Glomerular visceral epithelial cell (primary cell): Measurements from ENCODE around the gene LMO1.

Experiments
- DNase-seq: peaks from one replicate; pipeline ENCODE4 v3.0.0-alpha.2; 2016; ENCODE audit errors: extremely low spot score

The LMO1 gene

GRCh38 chr11:8263769-8264410, at the start of gene LMO1:
Gene LMO1 (minus strand): TSS chr11:8263878. CDS start chr11:8263362, 516 bp downstream.
- DNase-seq = peak; percentile 74

GRCh38 chr11:8312986-8313385, 49.3 kb upstream of the LMO1 start:
- DNase-seq = no peak

GRCh38 chr11:8311366-8311765, 47.7 kb upstream of the LMO1 start:
- no peak for DNase-seq

GRCh38 chr11:8310743-8311298, 47.1 kb upstream of the LMO1 start:
- DNase-seq = no peak

- DNase-seq = no peak
Measured at GRCh38 chr11:8309862-8310261, 46.2 kb upstream of the LMO1 start.

- no peak for DNase-seq
Measured at GRCh38 chr11:8309311-8309710, 45.6 kb upstream of the LMO1 start.

- DNase-seq = no peak
Measured at GRCh38 chr11:8307601-8308000, 43.9 kb upstream of the LMO1 start.

- no peak for DNase-seq
Measured at GRCh38 chr11:8301622-8302021, 37.9 kb upstream of the LMO1 start.

- DNase-seq = no peak
Measured at GRCh38 chr11:8298801-8299786, 35.4 kb upstream of the LMO1 start.

GRCh38 chr11:8297781-8298440, 34.2 kb upstream of the LMO1 start:
- no peak for DNase-seq

GRCh38 chr11:8296872-8297271, 33.2 kb upstream of the LMO1 start:
- DNase-seq = no peak

GRCh38 chr11:8296038-8296649, 32.5 kb upstream of the LMO1 start:
- no peak for DNase-seq

GRCh38 chr11:8294251-8294935, 30.7 kb upstream of the LMO1 start:
- DNase-seq = no peak

- no peak for DNase-seq
Measured at GRCh38 chr11:8293171-8293570, 29.5 kb upstream of the LMO1 start.

GRCh38 chr11:8292351-8292750, 28.7 kb upstream of the LMO1 start:
- no peak for DNase-seq

- DNase-seq = no peak
Measured at GRCh38 chr11:8291421-8292350, 28.0 kb upstream of the LMO1 start.

- DNase-seq = no peak
Measured at GRCh38 chr11:8290081-8290810, 26.6 kb upstream of the LMO1 start.

- DNase-seq = no peak
Measured at GRCh38 chr11:8289492-8289918, 25.8 kb upstream of the LMO1 start.

GRCh38 chr11:8288824-8289491, 25.3 kb upstream of the LMO1 start:
- no peak for DNase-seq
